Dermis blood vessel endothelial cell (primary cell): Measurements from ENCODE around the gene IZUMO4. TPM values are rescaled to one million over a fixed set of nuclear protein-coding genes. Genes with fewer than 3 reads are reported as not detected.
A peak's percentile ranks its signal among the peaks of the same experiment; 100 is the strongest.

Experiments used
- DNase-seq: peaks from one replicate; pipeline ENCODE4 v3.0.0; 2010
- total RNA-seq: library from RNA; depleted of rRNA; stranded (reverse); fragments of >200 nt; gene quantifications from 2 replicates; pipeline ENCODE4 v1.2.3, GENCODE V29; 2014

The IZUMO4 gene
- total RNA-seq, 1 donor from 2014 or later, result 1.5 TPM

GRCh38 chr19:2110822-2111221, 14.1 kb downstream of the IZUMO4 start:
- no peak for DNase-seq

- DNase-seq, result no peak
Measured at GRCh38 chr19:2111425-2111824, 14.7 kb downstream of the IZUMO4 start.

- no peak for DNase-seq
Measured at GRCh38 chr19:2111886-2112285, 15.2 kb downstream of the IZUMO4 start.

GRCh38 chr19:2112516-2113320, 16.0 kb downstream of the IZUMO4 start:
- DNase-seq, result no peak

GRCh38 chr19:2113439-2114211, 16.9 kb downstream of the IZUMO4 start:
- DNase-seq, result peak; percentile 65

- DNase-seq, result no peak
Measured at GRCh38 chr19:2114218-2114617, 17.5 kb downstream of the IZUMO4 start.

- no peak for DNase-seq
Measured at GRCh38 chr19:2114821-2115220, 18.1 kb downstream of the IZUMO4 start.

GRCh38 chr19:2115324-2115723, 18.6 kb downstream of the IZUMO4 start:
- DNase-seq, result no peak

- DNase-seq, result no peak
Measured at GRCh38 chr19:2115911-2116426, 19.3 kb downstream of the IZUMO4 start.

GRCh38 chr19:2116507-2116906, 19.8 kb downstream of the IZUMO4 start:
- DNase-seq, result no peak

GRCh38 chr19:2117215-2117960, 20.7 kb downstream of the IZUMO4 start:
- DNase-seq, result no peak

- DNase-seq, result no peak
Measured at GRCh38 chr19:2118438-2118837, 21.7 kb downstream of the IZUMO4 start.

GRCh38 chr19:2119921-2120785, 23.4 kb downstream of the IZUMO4 start:
- no peak for DNase-seq

- no peak for DNase-seq
Measured at GRCh38 chr19:2120821-2121220, 24.1 kb downstream of the IZUMO4 start.

- no peak for DNase-seq
Measured at GRCh38 chr19:2121416-2122051, 24.8 kb downstream of the IZUMO4 start.

- no peak for DNase-seq
Measured at GRCh38 chr19:2122251-2122650, 25.5 kb downstream of the IZUMO4 start.

- no peak for DNase-seq
Measured at GRCh38 chr19:2122982-2123381, 26.3 kb downstream of the IZUMO4 start.

GRCh38 chr19:2123682-2124387, 27.1 kb downstream of the IZUMO4 start:
- DNase-seq, result peak; percentile 19

- DNase-seq, result no peak
Measured at GRCh38 chr19:2126879-2127518, 30.3 kb downstream of the IZUMO4 start.

GRCh38 chr19:2127758-2128157, 31.0 kb downstream of the IZUMO4 start:
- DNase-seq, result no peak
